GM12878 (cell line): ENCODE measurements around the gene MUL1. TPM values are rescaled to one million over a fixed set of nuclear protein-coding genes. Genes with fewer than 3 reads are reported as not detected.

ENCODE experiments used
- ATAC-seq: fragments of 200-7000 bp; cut with Tn5 transposase; 3 replicates; pipeline ENCODE4 v1.9.1; 2020; ENCODE audit warnings: mild to moderate bottlenecking, moderate library complexity
- BruUV-seq: library from RNA; stranded (reverse); fragments of 400-500 nt; replicated peaks from 2 replicates; lab custom pipeline; 2021; lab: Mats Ljungman, UMichigan
- CTCF ChIA-PET: fragments of 300-600 bp; sonication (Branson Sonifier 250); formaldehyde crosslinking; extraction: SDS; loops from one replicate; lab custom pipeline; 2021; ENCODE audit warnings: inconsistent platforms; lab: Yijun Ruan, JAX
- POLR2A ChIA-PET: fragments of 350-600 bp; formaldehyde crosslinking; extraction: SDS; loops from one replicate; lab custom pipeline; 2021; ENCODE audit warnings: inconsistent platforms; lab: Charles Lee
- RAD21 ChIA-PET: fragments of 300-600 bp; sonication (Branson Sonifier 250); formaldehyde crosslinking; loops from one replicate; lab custom pipeline; 2023; ENCODE audit warnings: antibody characterized with exemption; ENCODE audit not compliant: unreplicated experiment; lab: Charles Lee
- SMC1A ChIA-PET: fragments of 300-600 bp; sonication (Branson Sonifier 250); formaldehyde crosslinking; loops from one replicate; lab custom pipeline; 2023; ENCODE audit not compliant: unreplicated experiment, uncharacterized antibody; lab: Charles Lee
- DNase-seq: peaks from one replicate; pipeline ENCODE4 v3.0.0-alpha.2; 2011; ENCODE audit warnings: low read depth, low spot score
- FAIRE-seq: peaks from 3 replicates; lab custom pipeline; 2011; peaks lifted over from hg19 to GRCh38; lab: Jason Lieb, UNC
- H2AFZ ChIP-seq: 2 replicates; pipeline ENCODE4 v1.6.0; 2011; ENCODE audit warnings: low read depth, low read length, control low read depth; ENCODE audit not compliant: control insufficient read depth
- H3K27ac ChIP-seq: 2 replicates; pipeline ENCODE4 v1.5.1; 2011; ENCODE audit warnings: control low read depth; ENCODE audit not compliant: control insufficient read depth, insufficient read depth
- H3K27me3 ChIP-seq, 2 experiments: replicated peaks in 1 of 2; 2 replicates each; pipeline versions ENCODE4 v1.6.0 to v1.6.1; 2011; ENCODE audit warnings: low read length in 1 of 2; ENCODE audit not compliant: control insufficient read depth in 2 of 2, insufficient read depth in 2 of 2
- H3K36me3 ChIP-seq, 2 experiments: 2 replicates each; pipeline ENCODE4 v1.5.1; 2011; ENCODE audit warnings: low read length in 1 of 2; ENCODE audit not compliant: control insufficient read depth in 2 of 2, insufficient read depth in 2 of 2
- H3K4me1 ChIP-seq: 2 replicates; pipeline ENCODE4 v1.6.1; 2011; ENCODE audit warnings: mild to moderate bottlenecking, low read length, moderate library complexity, mixed read lengths; ENCODE audit not compliant: control insufficient read depth, insufficient read depth
- H3K4me2 ChIP-seq: 2 replicates; pipeline ENCODE4 v1.6.0; 2011; ENCODE audit warnings: control low read depth; ENCODE audit not compliant: control insufficient read depth, insufficient read depth
- H3K4me3 ChIP-seq: fragments of 200-600 bp; sonication (generic); 2 replicates; pipeline ENCODE4 v1.5.1; 2016
- H3K79me2 ChIP-seq: 2 replicates; pipeline ENCODE4 v1.6.0; 2011; ENCODE audit warnings: low read length; ENCODE audit not compliant: control insufficient read depth, insufficient read depth
- H3K9ac ChIP-seq: 2 replicates; pipeline ENCODE4 v1.8.0; 2011; ENCODE audit warnings: low read length, control low read depth, mixed read lengths; ENCODE audit not compliant: control insufficient read depth, insufficient read depth
- H3K9me3 ChIP-seq: replicated peaks from 3 replicates; pipeline ENCODE4 v1.5.1; 2011; ENCODE audit warnings: mild to moderate bottlenecking, low read length; ENCODE audit not compliant: control insufficient read depth, insufficient read depth
- H4K20me1 ChIP-seq: 2 replicates; pipeline ENCODE4 v1.6.0; 2011; ENCODE audit not compliant: control insufficient read depth, insufficient read depth
- ATF7 ChIP-seq: fragments of 450-650 bp; IDR thresholded peaks from 2 replicates; pipeline ENCODE4 v1.6.1; 2016; ENCODE audit warnings: low read depth, mild to moderate bottlenecking
- BHLHE40 ChIP-seq, 2 experiments: fragments of 450-650 bp in 1 of 2; IDR thresholded peaks; 2 replicates each; pipeline ENCODE4 v1.6.1; 2011 to 2017; ENCODE audit warnings: low read depth in 2 of 2, borderline replicate concordance in 1 of 2, improper control_type of control experiment in 1 of 2, low read length in 1 of 2, mild to moderate bottlenecking in 1 of 2
- CBX5 ChIP-seq: sonication (generic); IDR thresholded peaks from 2 replicates; pipeline ENCODE4 v1.6.1; 2016; ENCODE audit warnings: low read depth, moderate library complexity, mild to moderate bottlenecking, inconsistent platforms
- CEBPB ChIP-seq, 2 experiments: fragments of 150-350 bp in 1 of 2; IDR thresholded peaks; 2 replicates each; pipeline ENCODE4 v1.6.1; 2012 to 2014; ENCODE audit warnings: low read depth in 2 of 2, low read length in 2 of 2, borderline replicate concordance in 1 of 2, inconsistent platforms in 1 of 2
- CHD1 ChIP-seq: IDR thresholded peaks from 2 replicates; pipeline ENCODE4 v1.6.1; 2012; ENCODE audit warnings: low read depth, low read length, improper control_type of control experiment
- KAT2A ChIP-seq: conservative IDR thresholded peaks from 2 replicates; pipeline ENCODE4 v1.6.1; 2011; ENCODE audit warnings: low read depth, low read length; ENCODE audit not compliant: control insufficient read depth
- NRF1 ChIP-seq: conservative IDR thresholded peaks from 2 replicates; pipeline ENCODE4 v1.6.1; 2011; ENCODE audit warnings: mild to moderate bottlenecking, low read depth, low read length, improper control_type of control experiment
- POU2F2 ChIP-seq: IDR thresholded peaks from 3 replicates; pipeline ENCODE4 v1.6.1; 2011; ENCODE audit warnings: low read depth, mild to moderate bottlenecking, low read length, borderline replicate concordance
- RAD21 ChIP-seq: IDR thresholded peaks from 2 replicates; pipeline ENCODE4 v1.6.1; 2011; ENCODE audit warnings: mild to moderate bottlenecking, low read depth, low read length, moderate library complexity; ENCODE audit not compliant: insufficient read depth
- RUNX3 ChIP-seq: IDR thresholded peaks from 2 replicates; pipeline ENCODE4 v1.6.1; 2012; ENCODE audit warnings: low read length, inconsistent platforms
- TARDBP ChIP-seq: IDR thresholded peaks from 2 replicates; pipeline ENCODE4 v1.6.1; 2016; ENCODE audit warnings: borderline replicate concordance
- ZZZ3 ChIP-seq: IDR thresholded peaks from 2 replicates; pipeline ENCODE4 v1.6.1; 2011; ENCODE audit warnings: low read depth; ENCODE audit not compliant: control insufficient read depth, insufficient read length
- WGBS: methylation state at CpG from one replicate; pipeline ENCODE4 v1.1.6; 2016; ENCODE audit warnings: low lambda C conversion rate; ENCODE audit not compliant: insufficient replicate concordance, insufficient coverage; ENCODE audit errors: missing lambda C conversion rate; 5-methylcytosine and 5-hydroxymethylcytosine counted together
- in situ Hi-C: fragments of 300-500 bp; cut with MboI; formaldehyde crosslinking; loops from 9 replicates; pipeline ENCODE4 v1.14.3; 2018; ENCODE audit warnings: mixed read lengths
- intact Hi-C: fragments of 100-400 bp; cut with micrococcal nuclease; formaldehyde crosslinking; loops from one replicate; pipeline ENCODE4 v1.14.2; 2022; ENCODE audit not compliant: unreplicated experiment
- polyA plus RNA-seq, 11 experiments: library from polyadenylated mRNA; depleted of rRNA in 4 of 11; unstranded in 6 of 11; stranded (reverse) in 5 of 11; fragments of >200 nt; fragmentation: Nextera tagmentation in 4 of 11; fragmentation: Illumina TruSeq in 1 of 11; extraction: Ambion mirVana in 4 of 11; extraction: Trizol in 1 of 11; gene quantifications; 1 replicate in 1 of 11; 2 replicates in 10 of 11; pipeline versions ENCODE4 v1.2.1 to v1.2.3, GENCODE V29; 2011 to 2016; ENCODE audit warnings: inconsistent platforms in 2 of 11, missing spikeins in 2 of 11, low read depth in 1 of 11
- total RNA-seq, 4 experiments: library from RNA; depleted of rRNA in 3 of 4; stranded (reverse); fragments of >200 nt in 3 of 4; fragmentation: Illumina TruSeq in 1 of 4; extraction: Trizol in 1 of 4; gene quantifications; 2 replicates each; pipeline versions ENCODE4 v1.2.1 to v1.2.3, GENCODE V29; 2013 to 2021
- TF ChIP-seq, protein P1 (sequence below): IDR thresholded peaks from 2 replicates; pipeline ENCODE4 v1.6.1; 2011; ENCODE audit warnings: borderline replicate concordance, low read depth, mild to moderate bottlenecking, moderate library complexity, low read length; ENCODE audit not compliant: insufficient read depth, poor library complexity, severe bottlenecking
- TF ChIP-seq, protein P2 (sequence below): fragments of 450-650 bp; formaldehyde crosslinking; IDR thresholded peaks from 2 replicates; pipeline ENCODE4 v1.4.0; 2022; ENCODE audit warnings: mild to moderate bottlenecking, moderate library complexity
- TF ChIP-seq, protein P3 (sequence below): IDR thresholded peaks from 2 replicates; pipeline ENCODE4 v1.6.1; 2011; ENCODE audit warnings: borderline replicate concordance, low read depth, mild to moderate bottlenecking, moderate library complexity, mixed read lengths, low read length; ENCODE audit not compliant: insufficient read depth; ENCODE audit errors: extremely low read length
- TF ChIP-seq, protein P4 (sequence below): fragments of 450-650 bp; IDR thresholded peaks from 2 replicates; pipeline ENCODE4 v1.6.1; 2017; ENCODE audit warnings: borderline replicate concordance

The MUL1 gene
- total and polyA plus RNA-seq, 10 of the 15 experiments (the other 5 are each of a cell fraction or from before 2014, with no cell fraction given) = 4.9 to 27.0 (median 15.5) TPM

DNA sequence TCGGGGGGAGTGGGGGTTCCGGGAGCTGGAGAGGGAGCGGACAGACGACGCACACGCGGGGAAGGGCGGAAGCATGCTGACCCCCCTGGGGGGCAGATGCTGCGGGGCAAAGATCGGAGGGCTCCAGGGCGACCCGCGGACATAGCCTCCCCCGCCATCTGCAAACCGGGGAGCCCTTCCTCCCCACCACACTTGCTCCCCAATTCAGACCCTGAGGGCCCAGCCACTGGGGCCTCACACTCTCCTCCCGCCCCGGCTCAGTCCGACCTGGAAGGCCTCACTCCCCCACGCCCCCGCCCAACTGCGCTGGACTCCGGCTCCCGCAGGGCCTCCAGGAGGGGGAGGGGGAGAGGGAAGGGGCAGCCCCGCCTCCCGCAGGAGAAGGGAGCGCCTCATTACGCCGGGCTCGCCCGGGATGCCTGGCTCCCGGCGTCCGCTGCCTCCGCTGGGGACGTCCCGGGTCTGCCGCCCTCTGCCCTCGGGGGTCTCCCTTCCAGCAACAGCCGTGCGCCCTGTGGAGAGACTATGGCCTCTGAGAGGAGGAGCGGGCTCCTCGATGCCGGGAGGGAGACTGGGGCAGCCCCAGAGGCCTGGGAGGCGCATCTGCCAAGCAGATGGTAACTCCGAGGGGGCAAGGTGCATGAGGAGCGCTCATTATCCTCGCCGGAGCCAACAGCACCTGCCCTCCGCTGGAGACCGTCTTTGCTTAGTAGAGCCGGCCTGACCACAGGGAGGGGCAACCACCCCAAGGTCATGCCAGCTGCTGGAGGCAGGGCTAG lies 21.3 kb downstream of the MUL1 start:
- WGBS = 17% methylated on average over 30 of the region's 51 CpGs
- ChIA-PET SMC1A (no interaction called here), CTCF (no interaction called here), RAD21 (interaction anchor here (1.0 kb wide), 1 partner anchor 8 kb away, joined by 3 read pairs; no protein-coding TSS in a partner anchor), POLR2A (no interaction called here)
- in situ Hi-C loops (no loop called here), intact Hi-C loops (no loop called here)
- H3K4me1 ChIP-seq = no peaks in the 10 kb centered on the region
- H4K20me1 ChIP-seq = no peaks in the 10 kb centered on the region
- H3K79me2 ChIP-seq = no peaks in the 10 kb centered on the region
- peaks cover 8 to 26% of the 10 kb centered on the region in 2 experiments for H3K27me3 ChIP-seq
- H3K27ac ChIP-seq = no peak overlapping the region
- H3K4me3 ChIP-seq = no peak overlapping the region
- no peak overlapping the region for H3K9ac ChIP-seq
- no peak for FAIRE-seq
- no peak for DNase-seq
- no peak overlapping the region for H3K4me2 ChIP-seq
- no peak overlapping the region for H2AFZ ChIP-seq
- no peaks in the 10 kb centered on the region for H3K36me3 ChIP-seq
- H3K9me3 ChIP-seq = no peaks in the 10 kb centered on the region
- BruUV-seq = no TSS peak
- no peak for ATAC-seq
- TF ChIP-seq, protein P1, sequence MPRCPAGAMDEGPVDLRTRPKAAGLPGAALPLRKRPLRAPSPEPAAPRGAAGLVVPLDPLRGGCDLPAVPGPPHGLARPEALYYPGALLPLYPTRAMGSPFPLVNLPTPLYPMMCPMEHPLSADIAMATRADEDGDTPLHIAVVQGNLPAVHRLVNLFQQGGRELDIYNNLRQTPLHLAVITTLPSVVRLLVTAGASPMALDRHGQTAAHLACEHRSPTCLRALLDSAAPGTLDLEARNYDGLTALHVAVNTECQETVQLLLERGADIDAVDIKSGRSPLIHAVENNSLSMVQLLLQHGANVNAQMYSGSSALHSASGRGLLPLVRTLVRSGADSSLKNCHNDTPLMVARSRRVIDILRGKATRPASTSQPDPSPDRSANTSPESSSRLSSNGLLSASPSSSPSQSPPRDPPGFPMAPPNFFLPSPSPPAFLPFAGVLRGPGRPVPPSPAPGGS = no peak
- TF ChIP-seq TARDBP (no peak), RAD21 (no peak), RUNX3 (no peak), ZZZ3 (no peak), CBX5 (no peak), ATF7 (no peak), BHLHE40 (IDR thresholded peaks at IDR 0.05; ENCODE audit: borderline replicate concordance in 1 of 2, low read depth in 2 of 2, low read length in 1 of 2) (no peak), NRF1 (no peak), CHD1 (no peak), KAT2A (no peak), CEBPB (IDR thresholded peaks at IDR 0.05; ENCODE audit: borderline replicate concordance in 1 of 2, low read depth in 2 of 2, low read length in 2 of 2) (no peak), POU2F2 (no peak)
- TF ChIP-seq, protein P2, sequence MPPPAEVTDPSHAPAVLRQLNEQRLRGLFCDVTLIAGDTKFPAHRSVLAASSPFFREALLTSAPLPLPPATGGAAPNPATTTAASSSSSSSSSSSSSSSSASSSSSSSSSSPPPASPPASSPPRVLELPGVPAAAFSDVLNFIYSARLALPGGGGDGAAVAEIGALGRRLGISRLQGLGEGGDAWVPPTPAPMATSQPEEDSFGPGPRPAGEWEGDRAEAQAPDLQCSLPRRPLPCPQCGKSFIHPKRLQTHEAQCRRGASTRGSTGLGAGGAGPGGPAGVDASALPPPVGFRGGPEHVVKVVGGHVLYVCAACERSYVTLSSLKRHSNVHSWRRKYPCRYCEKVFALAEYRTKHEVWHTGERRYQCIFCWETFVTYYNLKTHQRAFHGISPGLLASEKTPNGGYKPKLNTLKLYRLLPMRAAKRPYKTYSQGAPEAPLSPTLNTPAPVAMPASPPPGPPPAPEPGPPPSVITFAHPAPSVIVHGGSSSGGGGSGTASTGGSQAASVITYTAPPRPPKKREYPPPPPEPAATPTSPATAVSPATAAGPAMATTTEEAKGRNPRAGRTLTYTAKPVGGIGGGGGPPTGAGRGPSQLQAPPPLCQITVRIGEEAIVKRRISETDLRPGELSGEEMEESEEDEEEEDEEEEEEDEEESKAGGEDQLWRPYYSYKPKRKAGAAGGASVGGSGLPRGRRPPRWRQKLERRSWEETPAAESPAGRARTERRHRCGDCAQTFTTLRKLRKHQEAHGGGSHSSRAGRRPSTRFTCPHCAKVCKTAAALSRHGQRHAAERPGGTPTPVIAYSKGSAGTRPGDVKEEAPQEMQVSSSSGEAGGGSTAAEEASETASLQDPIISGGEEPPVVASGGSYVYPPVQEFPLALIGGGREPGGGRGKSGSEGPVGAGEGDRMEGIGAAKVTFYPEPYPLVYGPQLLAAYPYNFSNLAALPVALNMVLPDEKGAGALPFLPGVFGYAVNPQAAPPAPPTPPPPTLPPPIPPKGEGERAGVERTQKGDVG (CRISPR knock-in tag) = no peak
- TF ChIP-seq, protein P3, sequence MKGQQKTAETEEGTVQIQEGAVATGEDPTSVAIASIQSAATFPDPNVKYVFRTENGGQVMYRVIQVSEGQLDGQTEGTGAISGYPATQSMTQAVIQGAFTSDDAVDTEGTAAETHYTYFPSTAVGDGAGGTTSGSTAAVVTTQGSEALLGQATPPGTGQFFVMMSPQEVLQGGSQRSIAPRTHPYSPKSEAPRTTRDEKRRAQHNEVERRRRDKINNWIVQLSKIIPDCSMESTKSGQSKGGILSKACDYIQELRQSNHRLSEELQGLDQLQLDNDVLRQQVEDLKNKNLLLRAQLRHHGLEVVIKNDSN = no peak
- TF ChIP-seq, protein P4, sequence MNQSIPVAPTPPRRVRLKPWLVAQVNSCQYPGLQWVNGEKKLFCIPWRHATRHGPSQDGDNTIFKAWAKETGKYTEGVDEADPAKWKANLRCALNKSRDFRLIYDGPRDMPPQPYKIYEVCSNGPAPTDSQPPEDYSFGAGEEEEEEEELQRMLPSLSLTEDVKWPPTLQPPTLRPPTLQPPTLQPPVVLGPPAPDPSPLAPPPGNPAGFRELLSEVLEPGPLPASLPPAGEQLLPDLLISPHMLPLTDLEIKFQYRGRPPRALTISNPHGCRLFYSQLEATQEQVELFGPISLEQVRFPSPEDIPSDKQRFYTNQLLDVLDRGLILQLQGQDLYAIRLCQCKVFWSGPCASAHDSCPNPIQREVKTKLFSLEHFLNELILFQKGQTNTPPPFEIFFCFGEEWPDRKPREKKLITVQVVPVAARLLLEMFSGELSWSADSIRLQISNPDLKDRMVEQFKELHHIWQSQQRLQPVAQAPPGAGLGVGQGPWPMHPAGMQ = no peak
